ENCODE measurements around the gene CDH4.

- TF ChIP-seq CTCF (IDR thresholded peaks at IDR 0.05) (no peak), POLR2A (IDR thresholded peaks at IDR 0.05) (no peak)
Measured at GRCh38 chr20:61577065-61577464, 325.0 kb downstream of the CDH4 start.

Data from prostate gland (tissue), 2 donors.